Transverse colon (tissue), 4 donors: ENCODE measurements around the gene EYS. TPM values are rescaled to one million over a fixed set of nuclear protein-coding genes. Genes with fewer than 3 reads are reported as not detected.

Experiments
- DNase-seq: peaks from one replicate; pipeline ENCODE4 v3.0.0-alpha.2; 2019
- H3K27ac ChIP-seq, 4 donors: fragments of 200-600 bp; sonication (generic); 2 replicates each; pipeline ENCODE4 v1.5.1; 2016 to 2018; ENCODE audit warnings: inconsistent platforms in 4 of 4
- H3K27me3 ChIP-seq: fragments of 200-600 bp; sonication (generic); 2 replicates; pipeline ENCODE4 v1.5.1; 2017; ENCODE audit warnings: inconsistent platforms
- H3K36me3 ChIP-seq, 4 donors: fragments of 200-600 bp; sonication (generic); 2 replicates each; pipeline ENCODE4 v1.5.1; 2017 to 2019; ENCODE audit warnings: inconsistent platforms in 4 of 4
- H3K4me1 ChIP-seq, 4 donors: fragments of 200-600 bp; sonication (generic); 2 replicates each; pipeline ENCODE4 v1.5.1; 2017 to 2020; ENCODE audit warnings: inconsistent platforms in 4 of 4
- H3K4me3 ChIP-seq, 4 donors: fragments of 200-600 bp; sonication (generic); 1 replicate in 1 of 4; 2 replicates in 3 of 4; pipeline versions ENCODE4 v1.5.1 to v1.6.1; 2017 to 2019; ENCODE audit warnings: inconsistent platforms in 4 of 4
- H3K9me3 ChIP-seq, 2 donors: fragments of 200-600 bp; sonication (generic); 2 replicates each; pipeline ENCODE4 v1.5.1; 2017 to 2019; ENCODE audit warnings: inconsistent platforms in 2 of 2
- EP300 ChIP-seq: sonication (generic); formaldehyde crosslinking; IDR thresholded peaks from one replicate; pipeline ENCODE4 v1.6.1; 2017; ENCODE audit warnings: antibody characterized with exemption, low read depth
- POLR2A ChIP-seq: fragments of 450-650 bp; IDR thresholded peaks from one replicate; pipeline ENCODE4 v1.6.1; 2016; ENCODE audit warnings: antibody characterized with exemption, mild to moderate bottlenecking, moderate library complexity
- POLR2AphosphoS5 ChIP-seq, 3 donors: sonication (generic); formaldehyde crosslinking; IDR thresholded peaks; one replicate each; pipeline ENCODE4 v1.6.1; 2016; ENCODE audit warnings: antibody characterized with exemption in 3 of 3
- WGBS, 2 donors: methylation state at CpG; one replicate each; pipeline ENCODE4 v1.1.5; 2018; ENCODE audit warnings: low coverage in 1 of 2; 5-methylcytosine and 5-hydroxymethylcytosine counted together
- in situ Hi-C, 4 donors: fragments of 200-750 bp; cut with MboI; loops; one replicate each; pipeline versions ENCODE4 v1.15.0 to v1.15.1; 2017; ENCODE audit warnings: low sequenced_read_pairs in 3 of 4, low pct_ligation_motif_present in 1 of 4, low pct_unique_long_range_greater_than_20kb in 1 of 4
- intact Hi-C: fragments of 100-400 bp; cut with DNase I; formaldehyde crosslinking; loops from one replicate; pipeline ENCODE4 v1.15.1; 2023; ENCODE audit warnings: low total_unique reads
- total RNA-seq, 4 donors: library from RNA; depleted of rRNA; stranded (reverse); fragments of >200 nt; gene quantifications; one replicate each; pipeline ENCODE4 v1.1.0, GENCODE V29; 2016
- TF ChIP-seq, protein P1 (sequence below), 5 experiments: fragments of 200-600 bp in 3 of 5; fragments of 450-650 bp in 2 of 5; sonication (generic) in 3 of 5; IDR thresholded peaks; 1 replicate in 2 of 5; 2 replicates in 3 of 5; pipeline ENCODE4 v1.5.1; 2016 to 2017; ENCODE audit warnings: antibody characterized with exemption in 5 of 5, inconsistent platforms in 3 of 5, mild to moderate bottlenecking in 2 of 5, moderate library complexity in 1 of 5

Gene EYS
- total RNA-seq, 4 donors from 2014 or later, result 0.41 TPM; not detected in 3

DNA sequence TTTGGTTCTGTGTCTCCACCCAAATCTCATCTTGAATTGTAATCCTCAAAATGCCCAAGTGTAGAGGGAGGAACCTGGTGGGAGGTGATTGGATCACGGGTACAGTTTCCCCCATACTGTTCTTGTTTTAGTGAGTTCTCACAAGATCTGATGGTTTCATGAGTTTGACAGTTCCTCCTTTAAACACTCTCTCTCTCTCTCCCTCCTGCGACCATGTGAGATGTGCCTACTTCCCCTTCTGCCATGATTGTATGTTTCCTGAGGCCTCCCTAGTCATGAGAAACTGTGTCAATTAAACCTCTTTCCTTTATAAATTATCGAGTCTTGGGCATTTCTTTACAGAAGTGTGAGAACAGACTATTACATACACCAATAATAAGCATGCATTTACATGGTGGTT is 12.1 kb upstream of the EYS start:
- Histone ChIP-seq H3K9me3 (no peaks in the 10 kb centered on the region), H3K27me3 (no peaks in the 10 kb centered on the region), H3K4me3 (no peak overlapping the region), H3K27ac (no peak overlapping the region), H3K36me3 (no peaks in the 10 kb centered on the region), H3K4me1 (no peaks in the 10 kb centered on the region)
- in situ Hi-C loops (no loop called here), intact Hi-C loops (no loop called here)
- 58 to 75% methylated on average over 3 of the region's 3 CpGs for WGBS, 2 donors
- no peak for TF ChIP-seq POLR2A
- TF ChIP-seq, protein P1, sequence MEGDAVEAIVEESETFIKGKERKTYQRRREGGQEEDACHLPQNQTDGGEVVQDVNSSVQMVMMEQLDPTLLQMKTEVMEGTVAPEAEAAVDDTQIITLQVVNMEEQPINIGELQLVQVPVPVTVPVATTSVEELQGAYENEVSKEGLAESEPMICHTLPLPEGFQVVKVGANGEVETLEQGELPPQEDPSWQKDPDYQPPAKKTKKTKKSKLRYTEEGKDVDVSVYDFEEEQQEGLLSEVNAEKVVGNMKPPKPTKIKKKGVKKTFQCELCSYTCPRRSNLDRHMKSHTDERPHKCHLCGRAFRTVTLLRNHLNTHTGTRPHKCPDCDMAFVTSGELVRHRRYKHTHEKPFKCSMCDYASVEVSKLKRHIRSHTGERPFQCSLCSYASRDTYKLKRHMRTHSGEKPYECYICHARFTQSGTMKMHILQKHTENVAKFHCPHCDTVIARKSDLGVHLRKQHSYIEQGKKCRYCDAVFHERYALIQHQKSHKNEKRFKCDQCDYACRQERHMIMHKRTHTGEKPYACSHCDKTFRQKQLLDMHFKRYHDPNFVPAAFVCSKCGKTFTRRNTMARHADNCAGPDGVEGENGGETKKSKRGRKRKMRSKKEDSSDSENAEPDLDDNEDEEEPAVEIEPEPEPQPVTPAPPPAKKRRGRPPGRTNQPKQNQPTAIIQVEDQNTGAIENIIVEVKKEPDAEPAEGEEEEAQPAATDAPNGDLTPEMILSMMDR (IDR thresholded peaks at IDR 0.05), result no peak
- no peak for DNase-seq

DNA sequence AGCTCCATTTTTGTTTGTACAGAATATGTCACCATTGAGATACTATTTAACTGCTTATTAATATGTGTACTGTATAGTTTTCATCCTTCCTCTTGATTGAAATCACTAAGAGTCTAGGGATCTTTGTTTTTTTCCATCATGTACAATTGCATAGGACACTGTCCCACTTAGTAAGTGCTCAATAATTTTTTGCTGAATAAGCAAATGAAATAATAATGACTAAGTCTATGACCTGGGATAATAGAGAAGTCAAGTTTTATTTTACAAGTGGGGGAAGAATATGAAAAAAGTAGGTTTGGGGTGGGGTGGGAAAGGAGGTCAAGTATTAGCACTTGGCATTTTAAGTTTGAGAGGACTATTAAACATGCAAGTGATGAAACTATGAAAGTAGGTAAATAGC is 4.5 kb upstream of the EYS start:
- Histone ChIP-seq H3K27ac (no peak overlapping the region), H3K27me3 (no peaks in the 10 kb centered on the region), H3K4me1 (peaks cover 0 to 11% (median 3%) of the 10 kb centered on the region in 4 donors), H3K36me3 (no peaks in the 10 kb centered on the region), H3K4me3 (no peak overlapping the region), H3K9me3 (no peaks in the 10 kb centered on the region)
- DNase-seq, result no peak
- intact Hi-C loops, result no loop called here
- TF ChIP-seq POLR2AphosphoS5 (IDR thresholded peaks at IDR 0.05) (no peak), EP300 (no peak), POLR2A (no peak)
- TF ChIP-seq, protein P1 (IDR thresholded peaks at IDR 0.05), result no peak
- in situ Hi-C loops, result no loop called here

DNA sequence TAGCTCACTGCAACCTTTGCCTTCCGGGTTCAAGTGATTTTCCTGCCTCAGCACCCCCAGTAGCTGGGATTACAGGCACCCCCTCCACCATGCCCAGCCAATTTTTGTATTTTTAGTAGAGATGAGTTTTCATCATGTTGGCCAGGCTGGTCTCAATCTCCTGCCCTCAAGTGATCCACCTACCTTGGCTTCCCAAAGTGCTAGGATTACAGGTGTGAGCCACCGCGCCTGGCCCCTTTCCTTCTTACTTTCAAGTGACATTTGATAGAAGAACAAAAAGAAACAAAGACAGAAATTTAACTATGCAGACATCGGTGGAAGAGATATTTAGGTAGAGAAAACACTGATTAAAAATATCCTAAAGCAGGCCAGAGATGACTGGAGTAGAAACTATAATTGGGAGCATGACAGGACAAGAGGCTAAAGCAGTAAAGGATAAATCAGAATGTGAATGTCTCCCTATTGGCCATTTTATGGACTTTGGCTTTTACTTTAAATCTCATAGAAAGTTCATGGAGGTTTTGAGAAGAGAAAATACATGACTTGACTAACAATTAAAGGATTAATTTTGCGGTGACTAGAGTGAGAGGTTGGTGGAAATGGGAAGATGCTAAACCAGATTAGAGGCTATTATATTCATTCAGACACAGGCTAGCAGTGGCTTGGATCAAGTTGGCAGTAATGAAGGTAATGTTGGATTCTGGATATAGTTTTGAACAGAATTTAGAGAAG is 2.2 kb upstream of the EYS start:
- WGBS, 2 donors, result 93 to 100% methylated on average over 3 to 5 of the region's 5 CpGs
- TF ChIP-seq, protein P1 (IDR thresholded peaks at IDR 0.05), result no peak
- TF ChIP-seq POLR2AphosphoS5 (IDR thresholded peaks at IDR 0.05) (no peak), EP300 (no peak), POLR2A (no peak)
- no peaks in the 10 kb centered on the region for H3K36me3 ChIP-seq
- in situ Hi-C loops (no loop called here), intact Hi-C loops (no loop called here)
- H3K9me3 ChIP-seq, result no peaks in the 10 kb centered on the region
- DNase-seq, result no peak
- H3K4me3 ChIP-seq, result no peak overlapping the region
- H3K4me1 ChIP-seq, result peaks cover 0 to 11% (median 3%) of the 10 kb centered on the region in 4 donors
- no peak overlapping the region for H3K27ac ChIP-seq
- no peaks in the 10 kb centered on the region for H3K27me3 ChIP-seq

DNA sequence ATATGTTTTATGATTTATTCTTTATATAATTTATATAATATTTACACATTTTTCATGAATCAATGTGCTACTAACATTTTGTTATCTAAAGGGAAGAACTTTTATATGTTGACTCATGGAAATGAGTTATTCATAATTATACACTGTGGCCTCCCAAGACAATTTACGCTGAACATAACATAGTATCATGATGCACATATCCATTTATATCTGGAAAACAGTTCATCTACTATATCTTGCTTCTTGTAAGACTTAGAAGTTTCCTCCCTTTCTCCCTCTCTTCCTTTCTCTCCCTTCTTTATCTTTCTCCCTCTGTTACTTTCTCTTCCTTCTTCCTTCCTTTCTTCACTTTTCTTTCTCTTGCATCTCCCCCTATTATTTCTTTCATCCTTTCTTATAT is 1.1 kb upstream of the EYS start:
- Histone ChIP-seq H3K27me3 (no peaks in the 10 kb centered on the region), H3K27ac (no peak overlapping the region), H3K9me3 (no peaks in the 10 kb centered on the region), H3K4me1 (peaks cover 0 to 11% (median 3%) of the 10 kb centered on the region in 4 donors), H3K4me3 (no peak overlapping the region), H3K36me3 (no peaks in the 10 kb centered on the region)
- intact Hi-C loops (no loop called here), in situ Hi-C loops (no loop called here)
- no peak for DNase-seq
- WGBS, 2 donors, result 75 to 91% methylated on average over 1 of the region's 1 CpG
- TF ChIP-seq, protein P1 (IDR thresholded peaks at IDR 0.05), result no peak
- no peak for TF ChIP-seq POLR2AphosphoS5 (IDR thresholded peaks at IDR 0.05)
